ENCODE results near the gene TXNDC17. TPM values are rescaled to one million over a fixed set of nuclear protein-coding genes. Genes with fewer than 3 reads are reported as not detected.

TXNDC17 gene
- total RNA-seq, 1 experiment from 2014 or later: 151 TPM

DNA sequence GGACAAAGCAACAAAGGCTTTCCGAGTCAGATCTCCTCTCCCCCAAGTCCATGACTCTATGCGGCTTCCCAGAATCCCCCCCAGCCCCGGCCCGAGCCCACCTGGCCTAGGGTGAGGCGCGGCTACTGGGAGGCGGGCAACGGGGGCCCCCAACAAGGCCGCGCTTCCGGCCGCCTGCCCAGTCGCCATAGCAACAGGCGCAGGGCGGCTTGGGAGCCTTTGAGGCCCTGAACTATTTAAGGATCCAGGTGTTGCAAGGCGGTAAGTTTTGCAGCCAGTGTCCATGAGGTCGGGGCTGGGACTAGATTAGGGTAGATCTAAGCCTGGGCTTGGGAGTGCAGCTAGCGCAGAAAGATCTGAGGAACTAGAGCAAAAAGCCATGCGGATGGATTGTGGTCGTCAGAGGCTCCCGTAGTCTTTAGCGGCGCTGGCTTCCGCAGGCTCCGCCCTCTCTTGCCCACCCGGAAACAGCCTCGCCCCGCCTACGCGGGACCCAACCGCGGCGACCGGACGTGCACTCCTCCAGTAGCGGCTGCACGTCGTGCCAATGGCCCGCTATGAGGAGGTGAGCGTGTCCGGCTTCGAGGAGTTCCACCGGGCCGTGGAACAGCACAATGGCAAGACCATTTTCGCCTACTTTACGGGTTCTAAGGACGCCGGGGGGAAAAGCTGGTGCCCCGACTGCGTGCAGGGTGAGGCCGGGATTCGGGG, at the start of gene TXNDC17, which contains the start of gene KIAA0753 (continued):
- TF ChIP-seq, protein P1, sequence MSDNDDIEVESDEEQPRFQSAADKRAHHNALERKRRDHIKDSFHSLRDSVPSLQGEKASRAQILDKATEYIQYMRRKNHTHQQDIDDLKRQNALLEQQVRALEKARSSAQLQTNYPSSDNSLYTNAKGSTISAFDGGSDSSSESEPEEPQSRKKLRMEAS (CRISPR knock-in tag; IDR thresholded peaks at IDR 0.05): peak; percentile 37; the same call in 1 of the 2 replicates
- TF ChIP-seq, protein P2, sequence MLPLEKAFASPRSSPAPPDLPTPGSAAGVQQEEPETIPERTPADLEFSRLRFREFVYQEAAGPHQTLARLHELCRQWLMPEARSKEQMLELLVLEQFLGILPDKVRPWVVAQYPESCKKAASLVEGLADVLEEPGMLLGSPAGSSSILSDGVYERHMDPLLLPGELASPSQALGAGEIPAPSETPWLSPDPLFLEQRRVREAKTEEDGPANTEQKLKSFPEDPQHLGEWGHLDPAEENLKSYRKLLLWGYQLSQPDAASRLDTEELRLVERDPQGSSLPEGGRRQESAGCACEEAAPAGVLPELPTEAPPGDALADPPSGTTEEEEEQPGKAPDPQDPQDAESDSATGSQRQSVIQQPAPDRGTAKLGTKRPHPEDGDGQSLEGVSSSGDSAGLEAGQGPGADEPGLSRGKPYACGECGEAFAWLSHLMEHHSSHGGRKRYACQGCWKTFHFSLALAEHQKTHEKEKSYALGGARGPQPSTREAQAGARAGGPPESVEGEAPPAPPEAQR (CRISPR knock-in tag; IDR thresholded peaks at IDR 0.05): no peak
- TF ChIP-seq, protein P3, sequence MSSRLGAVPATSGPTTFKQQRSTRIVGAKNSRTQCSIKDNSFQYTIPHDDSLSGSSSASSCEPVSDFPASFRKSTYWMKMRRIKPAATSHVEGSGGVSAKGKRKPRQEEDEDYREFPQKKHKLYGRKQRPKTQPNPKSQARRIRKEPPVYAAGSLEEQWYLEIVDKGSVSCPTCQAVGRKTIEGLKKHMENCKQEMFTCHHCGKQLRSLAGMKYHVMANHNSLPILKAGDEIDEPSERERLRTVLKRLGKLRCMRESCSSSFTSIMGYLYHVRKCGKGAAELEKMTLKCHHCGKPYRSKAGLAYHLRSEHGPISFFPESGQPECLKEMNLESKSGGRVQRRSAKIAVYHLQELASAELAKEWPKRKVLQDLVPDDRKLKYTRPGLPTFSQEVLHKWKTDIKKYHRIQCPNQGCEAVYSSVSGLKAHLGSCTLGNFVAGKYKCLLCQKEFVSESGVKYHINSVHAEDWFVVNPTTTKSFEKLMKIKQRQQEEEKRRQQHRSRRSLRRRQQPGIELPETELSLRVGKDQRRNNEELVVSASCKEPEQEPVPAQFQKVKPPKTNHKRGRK (CRISPR knock-in tag; IDR thresholded peaks at IDR 0.05; ENCODE audit: borderline replicate concordance): no peak
- no peak for TF ChIP-seq ZNF219 (CRISPR knock-in tag; IDR thresholded peaks at IDR 0.05; ENCODE audit: borderline replicate concordance)
- TF ChIP-seq, protein P4, sequence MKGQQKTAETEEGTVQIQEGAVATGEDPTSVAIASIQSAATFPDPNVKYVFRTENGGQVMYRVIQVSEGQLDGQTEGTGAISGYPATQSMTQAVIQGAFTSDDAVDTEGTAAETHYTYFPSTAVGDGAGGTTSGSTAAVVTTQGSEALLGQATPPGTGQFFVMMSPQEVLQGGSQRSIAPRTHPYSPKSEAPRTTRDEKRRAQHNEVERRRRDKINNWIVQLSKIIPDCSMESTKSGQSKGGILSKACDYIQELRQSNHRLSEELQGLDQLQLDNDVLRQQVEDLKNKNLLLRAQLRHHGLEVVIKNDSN (CRISPR knock-in tag; IDR thresholded peaks at IDR 0.05): no peak; the same call in 1 of the 2 replicates
- TF ChIP-seq, protein P5, sequence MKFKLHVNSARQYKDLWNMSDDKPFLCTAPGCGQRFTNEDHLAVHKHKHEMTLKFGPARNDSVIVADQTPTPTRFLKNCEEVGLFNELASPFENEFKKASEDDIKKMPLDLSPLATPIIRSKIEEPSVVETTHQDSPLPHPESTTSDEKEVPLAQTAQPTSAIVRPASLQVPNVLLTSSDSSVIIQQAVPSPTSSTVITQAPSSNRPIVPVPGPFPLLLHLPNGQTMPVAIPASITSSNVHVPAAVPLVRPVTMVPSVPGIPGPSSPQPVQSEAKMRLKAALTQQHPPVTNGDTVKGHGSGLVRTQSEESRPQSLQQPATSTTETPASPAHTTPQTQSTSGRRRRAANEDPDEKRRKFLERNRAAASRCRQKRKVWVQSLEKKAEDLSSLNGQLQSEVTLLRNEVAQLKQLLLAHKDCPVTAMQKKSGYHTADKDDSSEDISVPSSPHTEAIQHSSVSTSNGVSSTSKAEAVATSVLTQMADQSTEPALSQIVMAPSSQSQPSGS (CRISPR knock-in tag; IDR thresholded peaks at IDR 0.05; ENCODE audit: borderline replicate concordance, low read depth): no peak
- TF ChIP-seq, protein P6, sequence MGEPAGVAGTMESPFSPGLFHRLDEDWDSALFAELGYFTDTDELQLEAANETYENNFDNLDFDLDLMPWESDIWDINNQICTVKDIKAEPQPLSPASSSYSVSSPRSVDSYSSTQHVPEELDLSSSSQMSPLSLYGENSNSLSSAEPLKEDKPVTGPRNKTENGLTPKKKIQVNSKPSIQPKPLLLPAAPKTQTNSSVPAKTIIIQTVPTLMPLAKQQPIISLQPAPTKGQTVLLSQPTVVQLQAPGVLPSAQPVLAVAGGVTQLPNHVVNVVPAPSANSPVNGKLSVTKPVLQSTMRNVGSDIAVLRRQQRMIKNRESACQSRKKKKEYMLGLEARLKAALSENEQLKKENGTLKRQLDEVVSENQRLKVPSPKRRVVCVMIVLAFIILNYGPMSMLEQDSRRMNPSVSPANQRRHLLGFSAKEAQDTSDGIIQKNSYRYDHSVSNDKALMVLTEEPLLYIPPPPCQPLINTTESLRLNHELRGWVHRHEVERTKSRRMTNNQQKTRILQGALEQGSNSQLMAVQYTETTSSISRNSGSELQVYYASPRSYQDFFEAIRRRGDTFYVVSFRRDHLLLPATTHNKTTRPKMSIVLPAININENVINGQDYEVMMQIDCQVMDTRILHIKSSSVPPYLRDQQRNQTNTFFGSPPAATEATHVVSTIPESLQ (CRISPR knock-in tag; IDR thresholded peaks at IDR 0.05): no peak
- TF ChIP-seq ZNF671 (CRISPR knock-in tag; IDR thresholded peaks at IDR 0.05): no peak
- TF ChIP-seq, protein P7, sequence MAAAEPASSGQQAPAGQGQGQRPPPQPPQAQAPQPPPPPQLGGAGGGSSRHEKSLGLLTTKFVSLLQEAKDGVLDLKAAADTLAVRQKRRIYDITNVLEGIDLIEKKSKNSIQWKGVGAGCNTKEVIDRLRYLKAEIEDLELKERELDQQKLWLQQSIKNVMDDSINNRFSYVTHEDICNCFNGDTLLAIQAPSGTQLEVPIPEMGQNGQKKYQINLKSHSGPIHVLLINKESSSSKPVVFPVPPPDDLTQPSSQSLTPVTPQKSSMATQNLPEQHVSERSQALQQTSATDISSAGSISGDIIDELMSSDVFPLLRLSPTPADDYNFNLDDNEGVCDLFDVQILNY (CRISPR knock-in tag; IDR thresholded peaks at IDR 0.05): 0 out of 2 replicates have a peak, but pooled peaks have one; percentile 51
- no peak for TF ChIP-seq IRF2 (CRISPR knock-in tag; IDR thresholded peaks at IDR 0.05; ENCODE audit: borderline replicate concordance, low read depth)
- peak; percentile 80 for TF ChIP-seq ZBTB21 (CRISPR knock-in tag; IDR thresholded peaks at IDR 0.05; ENCODE audit: borderline replicate concordance)
- TF ChIP-seq MXD4 (CRISPR knock-in tag; IDR thresholded peaks at IDR 0.05; ENCODE audit: borderline replicate concordance): no peak
- no peak for TF ChIP-seq GRHL2 (CRISPR knock-in tag; IDR thresholded peaks at IDR 0.05; ENCODE audit: insufficient replicate concordance, severe bottlenecking)
- TF ChIP-seq, protein P8, sequence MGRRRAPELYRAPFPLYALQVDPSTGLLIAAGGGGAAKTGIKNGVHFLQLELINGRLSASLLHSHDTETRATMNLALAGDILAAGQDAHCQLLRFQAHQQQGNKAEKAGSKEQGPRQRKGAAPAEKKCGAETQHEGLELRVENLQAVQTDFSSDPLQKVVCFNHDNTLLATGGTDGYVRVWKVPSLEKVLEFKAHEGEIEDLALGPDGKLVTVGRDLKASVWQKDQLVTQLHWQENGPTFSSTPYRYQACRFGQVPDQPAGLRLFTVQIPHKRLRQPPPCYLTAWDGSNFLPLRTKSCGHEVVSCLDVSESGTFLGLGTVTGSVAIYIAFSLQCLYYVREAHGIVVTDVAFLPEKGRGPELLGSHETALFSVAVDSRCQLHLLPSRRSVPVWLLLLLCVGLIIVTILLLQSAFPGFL (CRISPR knock-in tag; IDR thresholded peaks at IDR 0.05; ENCODE audit: borderline replicate concordance): no peak
- TF ChIP-seq, protein P9, sequence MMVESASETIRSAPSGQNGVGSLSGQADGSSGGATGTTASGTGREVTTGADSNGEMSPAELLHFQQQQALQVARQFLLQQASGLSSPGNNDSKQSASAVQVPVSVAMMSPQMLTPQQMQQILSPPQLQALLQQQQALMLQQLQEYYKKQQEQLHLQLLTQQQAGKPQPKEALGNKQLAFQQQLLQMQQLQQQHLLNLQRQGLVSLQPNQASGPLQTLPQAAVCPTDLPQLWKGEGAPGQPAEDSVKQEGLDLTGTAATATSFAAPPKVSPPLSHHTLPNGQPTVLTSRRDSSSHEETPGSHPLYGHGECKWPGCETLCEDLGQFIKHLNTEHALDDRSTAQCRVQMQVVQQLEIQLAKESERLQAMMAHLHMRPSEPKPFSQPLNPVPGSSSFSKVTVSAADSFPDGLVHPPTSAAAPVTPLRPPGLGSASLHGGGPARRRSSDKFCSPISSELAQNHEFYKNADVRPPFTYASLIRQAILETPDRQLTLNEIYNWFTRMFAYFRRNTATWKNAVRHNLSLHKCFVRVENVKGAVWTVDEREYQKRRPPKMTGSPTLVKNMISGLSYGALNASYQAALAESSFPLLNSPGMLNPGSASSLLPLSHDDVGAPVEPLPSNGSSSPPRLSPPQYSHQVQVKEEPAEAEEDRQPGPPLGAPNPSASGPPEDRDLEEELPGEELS (CRISPR knock-in tag; IDR thresholded peaks at IDR 0.05): peak; percentile 87
- TF ChIP-seq, protein P10, sequence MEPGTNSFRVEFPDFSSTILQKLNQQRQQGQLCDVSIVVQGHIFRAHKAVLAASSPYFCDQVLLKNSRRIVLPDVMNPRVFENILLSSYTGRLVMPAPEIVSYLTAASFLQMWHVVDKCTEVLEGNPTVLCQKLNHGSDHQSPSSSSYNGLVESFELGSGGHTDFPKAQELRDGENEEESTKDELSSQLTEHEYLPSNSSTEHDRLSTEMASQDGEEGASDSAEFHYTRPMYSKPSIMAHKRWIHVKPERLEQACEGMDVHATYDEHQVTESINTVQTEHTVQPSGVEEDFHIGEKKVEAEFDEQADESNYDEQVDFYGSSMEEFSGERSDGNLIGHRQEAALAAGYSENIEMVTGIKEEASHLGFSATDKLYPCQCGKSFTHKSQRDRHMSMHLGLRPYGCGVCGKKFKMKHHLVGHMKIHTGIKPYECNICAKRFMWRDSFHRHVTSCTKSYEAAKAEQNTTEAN (CRISPR knock-in tag; IDR thresholded peaks at IDR 0.05): peak; percentile 59; the same call in 1 of the 2 replicates
- TF ChIP-seq ZNF232 (CRISPR knock-in tag; IDR thresholded peaks at IDR 0.05): 0 out of 2 replicates have a peak, but pooled peaks have one; percentile 16
- peak; percentile 70 for TF ChIP-seq GABPB1 (CRISPR knock-in tag; IDR thresholded peaks at IDR 0.05)
- TF ChIP-seq, protein P11, sequence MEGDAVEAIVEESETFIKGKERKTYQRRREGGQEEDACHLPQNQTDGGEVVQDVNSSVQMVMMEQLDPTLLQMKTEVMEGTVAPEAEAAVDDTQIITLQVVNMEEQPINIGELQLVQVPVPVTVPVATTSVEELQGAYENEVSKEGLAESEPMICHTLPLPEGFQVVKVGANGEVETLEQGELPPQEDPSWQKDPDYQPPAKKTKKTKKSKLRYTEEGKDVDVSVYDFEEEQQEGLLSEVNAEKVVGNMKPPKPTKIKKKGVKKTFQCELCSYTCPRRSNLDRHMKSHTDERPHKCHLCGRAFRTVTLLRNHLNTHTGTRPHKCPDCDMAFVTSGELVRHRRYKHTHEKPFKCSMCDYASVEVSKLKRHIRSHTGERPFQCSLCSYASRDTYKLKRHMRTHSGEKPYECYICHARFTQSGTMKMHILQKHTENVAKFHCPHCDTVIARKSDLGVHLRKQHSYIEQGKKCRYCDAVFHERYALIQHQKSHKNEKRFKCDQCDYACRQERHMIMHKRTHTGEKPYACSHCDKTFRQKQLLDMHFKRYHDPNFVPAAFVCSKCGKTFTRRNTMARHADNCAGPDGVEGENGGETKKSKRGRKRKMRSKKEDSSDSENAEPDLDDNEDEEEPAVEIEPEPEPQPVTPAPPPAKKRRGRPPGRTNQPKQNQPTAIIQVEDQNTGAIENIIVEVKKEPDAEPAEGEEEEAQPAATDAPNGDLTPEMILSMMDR (IDR thresholded peaks at IDR 0.05): no peak
- TF ChIP-seq CREB1 (CRISPR knock-in tag; IDR thresholded peaks at IDR 0.05): no peak
